Lower lobe of right lung (tissue), 2 donors: Measurements from ENCODE around the gene GPR143. TPM values are rescaled to one million over a fixed set of nuclear protein-coding genes. Genes with fewer than 3 reads are reported as not detected.

Source experiments
- ATAC-seq, 2 donors: fragments of 200-7000 bp; cut with Tn5 transposase; one replicate each; pipeline ENCODE4 v1.9.1; 2020 to 2022; ENCODE audit warnings: mild to moderate bottlenecking in 2 of 2, moderate library complexity in 2 of 2
- DNase-seq: peaks from one replicate; pipeline ENCODE4 v3.0.0-alpha.2; 2020
- H3K27ac ChIP-seq: fragments of 200-600 bp; one replicate; pipeline ENCODE4 v1.8.0; 2022
- H3K27me3 ChIP-seq: fragments of 200-600 bp; one replicate; pipeline ENCODE4 v1.8.0; 2022; ENCODE audit warnings: low read depth
- H3K36me3 ChIP-seq: fragments of 200-600 bp; one replicate; pipeline ENCODE4 v1.8.0; 2022; ENCODE audit warnings: mild to moderate bottlenecking
- H3K4me1 ChIP-seq: fragments of 200-600 bp; one replicate; pipeline ENCODE4 v1.8.0; 2022
- H3K4me3 ChIP-seq: fragments of 200-600 bp; one replicate; pipeline ENCODE4 v1.8.0; 2022; ENCODE audit warnings: mild to moderate bottlenecking
- H3K9me3 ChIP-seq: fragments of 200-600 bp; one replicate; pipeline ENCODE4 v1.8.0; 2022
- CTCF ChIP-seq: fragments of 200-600 bp; IDR thresholded peaks from one replicate; pipeline ENCODE4 v1.8.0; 2022; ENCODE audit warnings: antibody characterized with exemption, mild to moderate bottlenecking
- intact Hi-C: fragments of 100-400 bp; cut with DNase I; formaldehyde crosslinking; loops from one replicate; pipeline ENCODE4 v1.11.0; 2022
- total RNA-seq: library from RNA; stranded (reverse); fragmentation: NEBNext Ultra II Directional; extraction: Animal tissue kit (Norgen Biotek cat#: 25700); gene quantifications from one replicate; pipeline ENCODE4 v1.2.1, GENCODE V29; 2021
- donor health status: DM: no; HTN: yes; CAD: no; lungs with severe emphysema.

Gene GPR143
- total RNA-seq, 1 donor from 2014 or later = 0.47 TPM

GRCh38 chrX:9802737-9803136, 37.1 kb upstream of the GPR143 start:
- Histone ChIP-seq H3K27ac (no peak overlapping the region), H3K4me3 (no peak overlapping the region), H3K27me3 (no peaks in the 10 kb centered on the region), H3K9me3 (no peaks in the 10 kb centered on the region), H3K4me1 (no peaks in the 10 kb centered on the region), H3K36me3 (no peaks in the 10 kb centered on the region)
- no peak for DNase-seq
- no peak for ATAC-seq
- no peak for TF ChIP-seq CTCF
- intact Hi-C loops = no loop called here

- DNase-seq (no peak), ATAC-seq (no peak)
- Histone ChIP-seq H3K36me3 (no peaks in the 10 kb centered on the region), H3K4me3 (no peak overlapping the region), H3K4me1 (no peaks in the 10 kb centered on the region), H3K9me3 (no peaks in the 10 kb centered on the region), H3K27me3 (no peaks in the 10 kb centered on the region), H3K27ac (no peak overlapping the region)
- TF ChIP-seq CTCF = no peak
- intact Hi-C loops = no loop called here
Observed at GRCh38 chrX:9797384-9798360, 32.0 kb upstream of the GPR143 start.

GRCh38 chrX:9794495-9794894, 28.8 kb upstream of the GPR143 start:
- Histone ChIP-seq H3K4me3 (no peak overlapping the region), H3K36me3 (no peaks in the 10 kb centered on the region), H3K27me3 (no peaks in the 10 kb centered on the region), H3K9me3 (no peaks in the 10 kb centered on the region), H3K4me1 (no peaks in the 10 kb centered on the region), H3K27ac (no peak overlapping the region)
- no peak for TF ChIP-seq CTCF
- ATAC-seq = no peak
- intact Hi-C loops = no loop called here
- DNase-seq = no peak

GRCh38 chrX:9790866-9791265, 25.2 kb upstream of the GPR143 start:
- Histone ChIP-seq H3K4me3 (no peak overlapping the region), H3K36me3 (no peaks in the 10 kb centered on the region), H3K4me1 (no peaks in the 10 kb centered on the region), H3K9me3 (no peaks in the 10 kb centered on the region), H3K27me3 (no peaks in the 10 kb centered on the region), H3K27ac (no peak overlapping the region)
- DNase-seq (no peak), ATAC-seq (no peak)
- intact Hi-C loops = no loop called here
- TF ChIP-seq CTCF = no peak

- Histone ChIP-seq H3K36me3 (no peaks in the 10 kb centered on the region), H3K4me1 (no peaks in the 10 kb centered on the region), H3K9me3 (no peaks in the 10 kb centered on the region), H3K4me3 (no peak overlapping the region), H3K27ac (no peak overlapping the region), H3K27me3 (no peaks in the 10 kb centered on the region)
- intact Hi-C loops = no loop called here
- DNase-seq (no peak), ATAC-seq (no peak)
- TF ChIP-seq CTCF = no peak
Observed at GRCh38 chrX:9789555-9789954, 23.9 kb upstream of the GPR143 start.
